ENCODE data around the gene FEM1B.

GRCh38 chr15:68310178-68310803, 32.7 kb downstream of the FEM1B start:
- TF ChIP-seq CTCF (conservative IDR thresholded peaks at IDR 0.05 in 1 of 2, IDR thresholded peaks at IDR 0.05 in 1 of 2; ENCODE audit: low read depth in 1 of 2, low read length in 2 of 2) (no peak), EZH2 (IDR thresholded peaks at IDR 0.05; ENCODE audit: low read length, missing control alignments) (no peak)

All from fibroblast of lung (primary cell).